GM18526 (cell line): ENCODE data around the gene TMEM40.

Experiments
- POLR2A ChIP-seq: IDR thresholded peaks from 3 replicates; pipeline ENCODE4 v1.6.1; 2011; ENCODE audit not compliant: insufficient read length; ENCODE audit errors: extremely low read depth

The TMEM40 gene

GRCh38 chr3:12758025-12758781 is 856 bp downstream of the TMEM40 start:
- no peak for TF ChIP-seq POLR2A

- no peak for TF ChIP-seq POLR2A
These were observed 2.4 kb downstream of the TMEM40 start for GRCh38 chr3:12756635-12757034.

DNA sequence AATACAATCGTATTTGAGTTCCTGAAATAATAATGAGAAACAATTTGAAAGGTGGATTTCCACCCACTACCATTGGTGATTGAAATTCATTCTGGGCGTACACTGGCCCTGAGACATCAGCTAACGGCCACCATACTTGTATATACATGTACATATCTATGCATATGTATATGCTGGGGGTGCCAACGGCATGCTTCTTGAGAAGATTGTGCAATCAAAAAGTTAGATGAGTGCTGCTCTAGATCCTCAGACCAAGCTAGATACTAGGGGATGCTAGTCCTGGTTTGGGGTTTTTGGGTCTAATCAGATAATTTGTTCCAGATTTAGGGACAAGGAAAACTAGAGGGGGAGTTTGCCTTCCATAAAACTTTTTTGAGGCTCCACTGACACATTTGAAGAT is 2.9 kb downstream of the TMEM40 start:
- no peak for TF ChIP-seq POLR2A

- no peak for TF ChIP-seq POLR2A
These were observed 3.3 kb downstream of the TMEM40 start for GRCh38 chr3:12755754-12756153.

DNA sequence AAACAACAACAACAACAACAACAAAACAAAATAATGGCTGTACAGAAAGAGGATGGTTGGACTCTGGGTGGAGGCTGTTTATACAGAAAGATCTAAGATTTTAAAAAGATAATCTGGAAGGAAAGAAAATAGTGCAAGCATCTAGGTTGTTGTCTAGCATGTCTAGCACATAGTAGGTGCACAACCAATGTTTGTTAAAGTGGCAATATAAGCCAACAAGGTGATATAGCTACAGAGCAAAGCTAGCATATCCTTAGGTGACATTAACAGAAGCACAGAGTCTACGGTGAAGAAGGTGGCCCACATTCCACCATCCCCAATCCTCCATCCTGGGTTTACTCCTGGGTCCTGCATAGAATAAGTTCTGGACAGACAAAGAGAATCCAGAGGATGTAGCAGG is 4.7 kb downstream of the TMEM40 start:
- no peak for TF ChIP-seq POLR2A

- no peak for TF ChIP-seq POLR2A
These were observed 5.6 kb downstream of the TMEM40 start for GRCh38 chr3:12753275-12754028.

DNA sequence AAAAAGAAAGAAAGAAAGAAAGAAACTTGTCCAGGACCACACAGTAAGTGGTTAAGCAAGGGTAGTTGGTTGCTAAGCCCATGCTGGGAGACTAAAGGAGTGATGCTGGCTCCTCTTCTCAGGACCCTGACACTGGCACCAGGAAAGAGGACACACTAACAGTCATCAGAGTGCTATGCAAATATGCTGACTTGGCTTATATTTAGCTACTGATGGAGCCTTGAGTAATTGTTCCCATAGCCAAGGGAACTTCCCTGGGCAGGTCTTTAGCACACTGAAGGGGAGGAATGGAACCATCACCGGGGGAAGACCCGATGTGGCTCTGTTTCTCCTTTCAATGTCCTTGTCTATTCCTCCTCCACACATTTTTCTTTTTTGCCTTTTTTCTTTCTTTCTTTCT is 6.2 kb downstream of the TMEM40 start:
- TF ChIP-seq POLR2A = no peak

GRCh38 chr3:12752102-12752501 is 7.0 kb downstream of the TMEM40 start:
- TF ChIP-seq POLR2A = no peak

- no peak for TF ChIP-seq POLR2A
These were observed 7.5 kb downstream of the TMEM40 start for GRCh38 chr3:12751571-12751970.

GRCh38 chr3:12750658-12751071 is 8.4 kb downstream of the TMEM40 start:
- TF ChIP-seq POLR2A = no peak

DNA sequence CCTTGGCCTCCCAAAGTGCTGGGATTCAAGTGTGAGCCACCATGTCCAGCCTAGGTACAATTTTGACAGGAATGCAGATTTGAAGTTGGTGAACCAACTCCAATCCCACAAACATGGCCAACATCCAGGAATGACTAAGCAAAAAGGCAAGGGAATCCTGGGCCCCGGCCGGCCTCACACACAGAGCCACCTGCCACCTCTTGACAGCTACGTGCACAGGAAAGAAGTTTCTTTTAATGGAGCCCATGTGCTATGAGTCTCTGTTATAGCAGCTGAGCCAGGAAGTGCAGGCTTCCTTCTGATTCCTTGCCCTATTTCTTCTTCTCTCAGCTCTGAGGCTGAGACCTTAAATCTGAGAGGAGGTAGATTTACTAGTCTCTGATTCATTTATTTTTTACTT is 8.8 kb downstream of the TMEM40 start:
- no peak for TF ChIP-seq POLR2A

GRCh38 chr3:12748477-12748876 is 10.6 kb downstream of the TMEM40 start:
- no peak for TF ChIP-seq POLR2A

DNA sequence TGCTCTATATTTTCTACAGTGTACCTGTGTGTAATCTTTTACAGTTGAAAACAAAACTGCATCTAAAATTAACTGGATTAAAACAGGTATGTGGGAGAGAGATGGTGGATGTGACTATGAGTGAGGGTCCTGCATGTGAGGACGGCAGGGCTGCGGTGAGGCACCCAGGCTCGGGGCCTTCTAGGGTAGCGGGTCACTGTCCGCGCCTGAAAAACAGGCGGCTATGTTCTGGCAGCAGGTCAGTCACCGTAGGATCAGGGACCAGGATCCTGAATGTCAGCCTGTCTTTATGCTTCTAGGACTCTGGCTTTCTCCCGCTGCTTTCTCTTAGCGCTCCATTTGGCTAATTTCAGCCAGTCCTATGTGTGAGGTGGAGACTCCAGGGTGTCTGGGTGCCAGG is 12.6 kb downstream of the TMEM40 start:
- no peak for TF ChIP-seq POLR2A

GRCh38 chr3:12744326-12744725 is 14.7 kb downstream of the TMEM40 start:
- no peak for TF ChIP-seq POLR2A

DNA sequence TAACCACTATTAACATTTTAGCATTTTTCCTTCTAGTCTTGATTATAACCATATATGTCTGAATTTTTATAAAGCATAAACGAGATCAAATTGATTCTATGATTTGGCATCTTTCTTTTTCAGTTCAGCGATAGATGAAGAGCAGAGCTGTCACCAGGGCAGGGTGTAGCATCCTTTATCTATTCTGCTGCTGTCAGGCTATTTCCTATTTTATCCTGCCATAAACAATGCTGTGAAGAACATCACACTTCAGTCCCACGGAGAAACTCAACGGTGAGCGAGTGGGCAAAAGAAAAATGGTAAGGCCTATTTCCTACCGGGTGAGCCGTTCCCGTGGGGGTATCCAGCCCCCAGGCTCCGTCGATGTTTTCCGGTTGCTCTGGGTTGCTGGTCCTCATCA is 15.5 kb downstream of the TMEM40 start:
- no peak for TF ChIP-seq POLR2A

DNA sequence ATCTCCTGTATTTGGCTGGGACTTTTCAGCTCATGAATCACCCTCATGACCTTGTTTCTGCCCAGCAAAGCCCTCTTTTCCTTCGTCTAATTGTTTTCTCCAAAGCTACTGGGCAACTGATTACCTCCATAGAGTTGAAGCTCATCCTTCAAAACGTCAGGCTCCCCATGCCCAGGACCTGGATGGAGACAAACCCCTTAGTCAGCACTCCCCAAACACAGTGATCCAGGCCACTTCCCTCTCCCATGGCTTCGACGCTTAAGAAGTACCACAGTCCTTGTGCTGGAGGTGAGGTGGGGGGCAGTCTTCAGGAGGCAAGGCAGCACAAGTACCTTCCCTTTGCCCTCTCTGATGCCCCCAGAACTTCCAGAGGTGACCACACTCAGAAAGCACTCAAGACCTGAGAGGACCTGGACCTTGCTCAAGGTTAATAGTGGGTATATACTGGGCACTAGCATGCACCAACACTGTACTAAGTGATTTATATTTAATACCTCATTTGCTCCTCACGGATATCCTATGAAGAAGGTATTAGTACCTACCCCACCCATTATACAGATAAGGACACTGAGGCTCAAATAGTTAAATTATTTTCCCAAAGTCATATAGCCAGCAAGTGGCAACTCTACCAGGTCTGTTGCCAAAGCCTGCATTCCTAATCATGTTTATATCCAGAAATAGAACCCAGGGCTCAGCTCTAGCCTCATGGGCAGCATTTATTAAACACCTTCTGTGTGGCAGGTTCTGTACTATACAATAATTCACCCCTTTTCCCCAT is 16.5 kb downstream of the TMEM40 start:
- no peak for TF ChIP-seq POLR2A
